ENCODE results near the gene RBMS1. TPM values are rescaled to one million over a fixed set of nuclear protein-coding genes. Genes with fewer than 3 reads are reported as not detected.

RBMS1 gene
- total and polyA plus RNA-seq, 2 donors (not counting 1 experiment from before 2014, with no cell fraction given) = 18.0 to 36.7 TPM

DNA sequence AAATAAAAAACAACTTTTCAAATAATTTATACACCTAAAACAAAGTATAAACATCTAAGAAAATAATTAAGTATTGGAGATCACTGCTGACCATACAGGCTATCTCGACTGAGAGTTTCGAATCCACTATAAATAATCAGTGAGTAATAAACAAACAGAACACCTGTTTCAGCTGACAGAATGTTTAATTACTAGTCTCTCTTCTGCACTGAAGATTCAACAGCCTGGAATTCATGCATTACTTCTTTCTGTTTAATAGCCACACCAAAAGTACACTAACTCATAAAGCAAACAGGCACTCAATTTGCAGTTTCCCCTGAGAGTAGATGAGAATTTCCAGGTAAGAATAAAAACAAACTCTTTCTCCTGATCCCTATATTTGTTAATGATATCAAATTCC is 138.5 kb downstream of the RBMS1 start:
- no peak overlapping the region for H3K9ac ChIP-seq (ENCODE audit: low read length)
- intact Hi-C loops (cut with micrococcal nuclease) = no loop called here
- H3K4me1 ChIP-seq (ENCODE audit: control insufficient read depth in 2 of 2, insufficient read depth in 2 of 2, low read length in 2 of 2) = no peaks in the 10 kb centered on the region
- Mint-ChIP-seq H3K4me1 (peaks cover 12% of the 10 kb centered on the region), H3K4me3 (no peak overlapping the region), H3K9me3 (ENCODE audit: insufficient read depth) (peaks cover 3% of the 10 kb centered on the region), H3K27me3 (no peaks in the 10 kb centered on the region), H3K27ac (no peak overlapping the region)
- H3K79me2 ChIP-seq (ENCODE audit: control insufficient read depth, insufficient read depth, low read length) = peaks cover 32% of the 10 kb centered on the region
- no peak overlapping the region for H2AFZ ChIP-seq (ENCODE audit: insufficient read depth, low read depth, low read length, poor library complexity, severe bottlenecking)
- no peaks in the 10 kb centered on the region for H3K9me3 ChIP-seq (ENCODE audit: control extremely low read depth in 1 of 3, control insufficient read depth in 2 of 3, insufficient read depth in 1 of 3, low read length in 2 of 3)
- DNase-seq (no peak), ATAC-seq (ENCODE audit: low read depth) (no peak)
- no peak overlapping the region for H3K4me3 ChIP-seq (ENCODE audit: control extremely low read depth in 1 of 5, extremely low read depth in 1 of 5, insufficient read depth in 1 of 5, low read depth in 2 of 5, low read length in 4 of 5)
- ChIA-PET CTCF (interaction anchor here (1.4 to 4.1 kb wide), 2 partner anchors 638 to 639 kb away, joined by 4 to 70 read pairs; no protein-coding TSS in a partner anchor), POLR2A (no interaction called here)
- no peak overlapping the region for H3K4me2 ChIP-seq (replicated peaks; ENCODE audit: low read depth, low read length, poor library complexity, severe bottlenecking)
- H4K20me1 ChIP-seq (ENCODE audit: control insufficient read depth, insufficient read depth, low read length, poor library complexity, severe bottlenecking) = peaks cover 38% of the 10 kb centered on the region
- WGBS (ENCODE audit: insufficient coverage) = no CpG with 5 or more reads among the region's 2 CpGs
- H3K27ac ChIP-seq (ENCODE audit: low read length in 2 of 2) = no peak overlapping the region
- H3K36me3 ChIP-seq (replicated peaks in 1 of 2; ENCODE audit: control extremely low read depth in 1 of 2, control insufficient read depth in 1 of 2, extremely low read depth in 1 of 2, insufficient read depth in 2 of 2, low read length in 1 of 2) = peaks cover 8 to 13% of the 10 kb centered on the region in 2 experiments
- H3K27me3 ChIP-seq (replicated peaks in 1 of 4; ENCODE audit: control extremely low read depth in 1 of 4, control insufficient read depth in 3 of 4, insufficient read depth in 4 of 4, low read length in 3 of 4) = no peaks in the 10 kb centered on the region
- TF ChIP-seq EZH2 (IDR thresholded peaks at IDR 0.05; ENCODE audit: borderline replicate concordance, insufficient read depth, low read depth, low read length, poor library complexity, severe bottlenecking) (no peak), CTCF (IDR thresholded peaks at IDR 0.05) (no peak)

- no peak overlapping the region for H3K9ac ChIP-seq (ENCODE audit: low read length)
- H3K36me3 ChIP-seq (replicated peaks in 1 of 2; ENCODE audit: control extremely low read depth in 1 of 2, control insufficient read depth in 1 of 2, extremely low read depth in 1 of 2, insufficient read depth in 2 of 2, low read length in 1 of 2) = peaks cover 11 to 13% of the 10 kb centered on the region in 2 experiments
- H3K9me3 ChIP-seq (ENCODE audit: control extremely low read depth in 1 of 3, control insufficient read depth in 2 of 3, insufficient read depth in 1 of 3, low read length in 2 of 3) = no peaks in the 10 kb centered on the region
- H3K79me2 ChIP-seq (ENCODE audit: control insufficient read depth, insufficient read depth, low read length) = peaks cover 36% of the 10 kb centered on the region
- DNase-seq = no peak
- H3K27ac ChIP-seq (ENCODE audit: low read length in 2 of 2) = no peak overlapping the region
- H3K4me1 ChIP-seq (ENCODE audit: control insufficient read depth in 2 of 2, insufficient read depth in 2 of 2, low read length in 2 of 2) = no peaks in the 10 kb centered on the region
- ChIA-PET POLR2A (no interaction called here), CTCF (interaction anchor here (1.0 to 4.1 kb wide), 5 partner anchors 9 to 709 kb away, joined by 3 to 70 read pairs (median 9); no protein-coding TSS in a partner anchor)
- peaks cover 3% of the 10 kb centered on the region for H3K9me3 Mint-ChIP-seq (ENCODE audit: insufficient read depth)
- no peak overlapping the region for H2AFZ ChIP-seq (ENCODE audit: insufficient read depth, low read depth, low read length, poor library complexity, severe bottlenecking)
- TF ChIP-seq CTCF (IDR thresholded peaks at IDR 0.05) (no peak), EZH2 (IDR thresholded peaks at IDR 0.05; ENCODE audit: borderline replicate concordance, insufficient read depth, low read depth, low read length, poor library complexity, severe bottlenecking) (no peak)
- no peak overlapping the region for H3K4me3 ChIP-seq (ENCODE audit: control extremely low read depth in 1 of 5, extremely low read depth in 1 of 5, insufficient read depth in 1 of 5, low read depth in 2 of 5, low read length in 4 of 5)
- ATAC-seq (ENCODE audit: low read depth) = no peak
- H3K4me2 ChIP-seq (replicated peaks; ENCODE audit: low read depth, low read length, poor library complexity, severe bottlenecking) = no peak overlapping the region
- peaks cover 12% of the 10 kb centered on the region for H3K4me1 Mint-ChIP-seq
- H3K4me3 Mint-ChIP-seq = no peak overlapping the region
- 94% methylated on average over 3 of the region's 6 CpGs for WGBS (ENCODE audit: insufficient coverage)
- peaks cover 34% of the 10 kb centered on the region for H4K20me1 ChIP-seq (ENCODE audit: control insufficient read depth, insufficient read depth, low read length, poor library complexity, severe bottlenecking)
- intact Hi-C loops (cut with micrococcal nuclease) = no loop called here
- H3K27me3 ChIP-seq (replicated peaks in 1 of 4; ENCODE audit: control extremely low read depth in 1 of 4, control insufficient read depth in 3 of 4, insufficient read depth in 4 of 4, low read length in 3 of 4) = no peaks in the 10 kb centered on the region
- H3K27ac Mint-ChIP-seq = no peak overlapping the region
- no peaks in the 10 kb centered on the region for H3K27me3 Mint-ChIP-seq
Measured at GRCh38 chr2:160354677-160355076, 138.9 kb downstream of the RBMS1 start.
